ENCODE measurements around the gene LCOR.

The LCOR gene

DNA sequence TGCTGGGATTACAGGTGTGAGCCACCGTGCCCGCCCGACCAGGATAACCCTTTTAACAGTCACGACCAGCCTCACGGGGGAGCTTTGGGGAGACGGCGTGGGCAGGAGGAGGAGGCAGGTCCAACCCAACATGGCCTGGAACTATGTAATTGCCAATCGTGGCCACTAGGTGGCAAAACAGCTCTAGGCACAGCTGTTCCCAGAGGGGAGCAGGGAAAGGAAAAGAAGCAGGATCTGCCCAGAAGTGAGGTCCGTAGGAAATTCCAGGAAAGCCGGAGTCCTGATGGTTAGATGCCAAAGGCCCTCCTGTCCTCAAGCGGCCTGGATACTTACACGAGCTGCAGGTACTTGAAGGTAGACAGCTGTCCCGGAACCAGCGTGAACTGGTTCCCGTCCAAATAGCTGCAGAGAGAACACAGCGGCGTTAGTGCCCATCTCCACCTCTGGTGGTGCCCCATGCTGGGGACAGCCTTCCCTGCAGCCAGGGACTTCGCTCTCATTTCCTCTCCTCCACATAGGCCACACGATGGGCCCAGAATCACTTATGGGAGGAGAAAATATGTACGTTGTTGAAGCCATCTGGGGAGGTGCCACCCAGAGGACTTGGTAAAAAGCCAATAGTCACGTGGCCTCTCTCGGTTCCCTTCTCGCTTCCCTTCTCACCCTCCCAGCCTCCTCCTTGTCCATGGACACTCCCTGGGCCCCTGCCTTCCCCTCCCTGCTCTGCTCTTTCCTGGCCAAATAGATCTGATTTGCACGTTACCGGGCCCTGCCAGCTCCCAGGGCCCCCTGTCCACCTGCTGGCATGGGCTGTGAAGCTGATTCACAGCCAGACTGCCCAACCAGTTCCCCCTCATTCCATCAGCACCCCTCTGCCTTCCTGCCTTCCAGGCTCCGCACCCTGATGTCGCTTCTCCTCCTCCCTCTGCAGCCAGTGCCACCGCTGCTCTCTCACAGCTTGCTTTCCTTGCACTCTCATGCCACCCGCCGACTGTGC, 205.6 kb downstream of the LCOR start:
- peak; percentile 84 for DNase-seq

DNA sequence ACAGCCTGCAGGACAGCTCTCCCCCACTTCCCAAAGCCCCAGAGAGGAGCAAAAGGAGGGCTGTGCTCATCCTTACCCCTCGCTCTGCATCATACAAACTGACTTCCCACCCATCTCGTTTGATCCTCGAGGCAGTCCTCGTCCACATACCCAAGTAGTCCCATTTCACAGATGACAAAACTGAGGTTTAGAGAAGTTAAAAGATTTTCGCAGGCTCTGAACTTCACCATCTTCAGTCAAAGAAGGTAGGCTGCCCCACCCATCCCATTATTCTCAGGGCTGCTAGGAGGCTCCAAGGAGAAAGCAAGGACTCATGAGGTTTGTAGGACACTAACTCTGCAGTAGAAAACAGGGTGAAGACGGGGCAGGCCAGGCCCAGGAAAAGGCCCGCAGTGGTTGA, 206.6 kb downstream of the LCOR start:
- DNase-seq: no peak

- no peak for DNase-seq
Observed at GRCh38 chr10:97039538-97040247, 207.6 kb downstream of the LCOR start.

DNA sequence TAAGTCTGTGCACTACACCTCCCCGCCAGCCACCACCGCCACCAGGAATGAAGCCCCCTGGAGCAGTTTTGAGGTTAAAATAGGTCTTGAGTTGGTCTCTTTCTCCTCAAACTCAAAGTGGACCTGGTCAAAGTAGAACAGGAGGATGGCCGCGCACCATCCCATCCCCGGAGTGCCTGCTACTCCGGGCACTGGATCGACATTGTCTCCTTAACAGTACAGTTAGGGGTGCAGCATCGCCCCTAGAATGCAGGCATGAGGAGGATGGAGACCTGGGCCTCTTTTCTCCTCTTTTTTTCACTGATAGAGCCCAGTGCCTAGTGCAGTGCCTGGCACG, 208.1 kb downstream of the LCOR start:
- no peak for DNase-seq

GRCh38 chr10:97040706-97041105, 208.6 kb downstream of the LCOR start:
- no peak for DNase-seq

DNA sequence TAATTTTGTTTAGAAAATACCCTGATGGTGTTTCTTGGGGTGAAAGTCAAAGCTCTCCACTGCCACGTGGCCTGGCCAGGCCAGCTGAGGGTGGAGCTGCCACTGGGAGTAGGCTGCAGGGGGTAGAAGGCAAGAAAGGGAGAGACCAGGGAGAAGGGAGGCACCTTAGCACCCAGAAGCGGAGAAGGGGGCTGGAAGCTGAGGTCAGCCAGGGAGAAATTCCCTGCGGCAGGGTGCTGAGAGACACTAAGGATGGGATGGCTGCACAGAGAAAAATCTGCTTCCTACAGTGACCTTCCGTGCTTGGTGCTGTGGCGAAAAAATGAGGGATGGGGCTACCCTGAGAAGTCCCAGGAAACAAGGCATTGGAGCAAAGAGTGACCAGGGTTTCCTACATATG, 210.0 kb downstream of the LCOR start:
- no peak for DNase-seq

- DNase-seq: no peak
Observed at GRCh38 chr10:97042716-97043562, 210.8 kb downstream of the LCOR start.

DNA sequence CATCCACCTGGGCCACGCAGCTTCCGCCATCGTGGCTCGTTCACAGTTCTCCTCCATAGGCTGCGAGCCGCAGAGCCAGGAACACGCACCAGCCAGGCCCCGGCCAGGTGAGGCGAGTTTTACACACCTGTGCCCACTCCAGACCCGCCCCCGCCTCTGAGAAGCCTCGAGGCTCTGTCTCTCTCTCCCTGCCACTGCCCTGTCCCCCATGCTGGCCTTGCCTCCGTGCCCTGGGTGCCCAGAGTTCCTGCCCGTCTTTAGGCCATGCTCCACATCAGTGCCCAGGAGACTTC, 211.4 kb downstream of the LCOR start:
- DNase-seq: no peak
